ENCODE data around the gene LRBA. TPM values are rescaled to one million over a fixed set of nuclear protein-coding genes. Genes with fewer than 3 reads are reported as not detected.

Gene LRBA
- total and polyA plus RNA-seq, 2 donors (not counting 3 experiments of a cell fraction or from before 2014, with no cell fraction given), result 18.0 to 35.1 TPM

- no peaks in the 10 kb centered on the region for H3K9me1 ChIP-seq (replicated peaks; ENCODE audit: control insufficient read depth, extremely low read depth, insufficient read depth, low read length)
- H3K27me3 ChIP-seq (ENCODE audit: control insufficient read depth in 2 of 2, insufficient read depth in 2 of 2, low read length in 2 of 2), result no peaks in the 10 kb centered on the region
- no peaks in the 10 kb centered on the region for H3K4me1 ChIP-seq (ENCODE audit: control insufficient read depth, extremely low read depth, insufficient read depth, low read length)
- H3K4me3 ChIP-seq (replicated peaks in 1 of 3; ENCODE audit: insufficient read depth in 1 of 3, low read depth in 1 of 3, low read length in 3 of 3), result no peak overlapping the region
- BruUV-seq (replicated peaks), result no TSS peak
- H4K20me1 ChIP-seq (replicated peaks; ENCODE audit: control insufficient read depth, extremely low read depth, insufficient read depth, low read length), result no peaks in the 10 kb centered on the region
- TF ChIP-seq, protein P1, sequence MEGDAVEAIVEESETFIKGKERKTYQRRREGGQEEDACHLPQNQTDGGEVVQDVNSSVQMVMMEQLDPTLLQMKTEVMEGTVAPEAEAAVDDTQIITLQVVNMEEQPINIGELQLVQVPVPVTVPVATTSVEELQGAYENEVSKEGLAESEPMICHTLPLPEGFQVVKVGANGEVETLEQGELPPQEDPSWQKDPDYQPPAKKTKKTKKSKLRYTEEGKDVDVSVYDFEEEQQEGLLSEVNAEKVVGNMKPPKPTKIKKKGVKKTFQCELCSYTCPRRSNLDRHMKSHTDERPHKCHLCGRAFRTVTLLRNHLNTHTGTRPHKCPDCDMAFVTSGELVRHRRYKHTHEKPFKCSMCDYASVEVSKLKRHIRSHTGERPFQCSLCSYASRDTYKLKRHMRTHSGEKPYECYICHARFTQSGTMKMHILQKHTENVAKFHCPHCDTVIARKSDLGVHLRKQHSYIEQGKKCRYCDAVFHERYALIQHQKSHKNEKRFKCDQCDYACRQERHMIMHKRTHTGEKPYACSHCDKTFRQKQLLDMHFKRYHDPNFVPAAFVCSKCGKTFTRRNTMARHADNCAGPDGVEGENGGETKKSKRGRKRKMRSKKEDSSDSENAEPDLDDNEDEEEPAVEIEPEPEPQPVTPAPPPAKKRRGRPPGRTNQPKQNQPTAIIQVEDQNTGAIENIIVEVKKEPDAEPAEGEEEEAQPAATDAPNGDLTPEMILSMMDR (IDR thresholded peaks at IDR 0.05; ENCODE audit: extremely low read depth in 1 of 2, insufficient read depth in 1 of 2, low read depth in 1 of 2, low read length in 2 of 2), result no peak
- no peak for TF ChIP-seq POLR2A (IDR thresholded peaks at IDR 0.05; ENCODE audit: low read depth, low read length)
- no peak for TF ChIP-seq MAX (IDR thresholded peaks at IDR 0.05; ENCODE audit: insufficient read depth, insufficient read length)
- TF ChIP-seq GATA2 (IDR thresholded peaks at IDR 0.05; ENCODE audit: insufficient read depth, insufficient read length, low read depth, low read length), result no peak
- TF ChIP-seq MYC (IDR thresholded peaks at IDR 0.05; ENCODE audit: low read depth, low read length), result no peak
- no peak for TF ChIP-seq EZH2 (IDR thresholded peaks at IDR 0.05; ENCODE audit: borderline replicate concordance, low read depth, low read length, severe bottlenecking)
- no peak for TF ChIP-seq JUN (IDR thresholded peaks at IDR 0.05; ENCODE audit: borderline replicate concordance, insufficient read depth, insufficient read length, low read depth)
- FAIRE-seq (no peak), DNase-seq (ENCODE audit: low read depth, low spot score) (no peak)
- H3K79me2 ChIP-seq (ENCODE audit: control insufficient read depth, insufficient read depth, low read length), result no peaks in the 10 kb centered on the region
- POLR2A ChIA-PET, result no interaction called here
- dilution Hi-C loops (cut with MboI; ENCODE audit: extremely low pct_ligation_motif_present, low sequenced_read_pairs), result no loop called here
- H3K9ac ChIP-seq (replicated peaks; ENCODE audit: extremely low read depth, insufficient read depth, low read length), result no peak overlapping the region
- no peaks in the 10 kb centered on the region for H3K36me3 ChIP-seq (ENCODE audit: control insufficient read depth in 2 of 2, extremely low read depth in 1 of 2, insufficient read depth in 2 of 2, low read length in 2 of 2)
- H3K27ac ChIP-seq (ENCODE audit: insufficient read depth, low read depth, low read length), result no peak overlapping the region
- H3K9me3 ChIP-seq (replicated peaks; ENCODE audit: control insufficient read depth, insufficient read depth, low read length), result no peaks in the 10 kb centered on the region
- intact Hi-C loops (cut with micrococcal nuclease), result no loop called here
- H3K4me2 ChIP-seq (ENCODE audit: insufficient read depth, low read length), result no peak overlapping the region
- H2AFZ ChIP-seq (ENCODE audit: low read depth, low read length), result no peak overlapping the region
- CTCF ChIA-PET, result no interaction called here
Observed at GRCh38 chr4:150491132-150492049, 523.7 kb downstream of the LRBA start.
